GM19455 (cell line): ENCODE data around the gene TRIOBP.

Source experiments
- ATAC-seq: cut with Tn5 transposase; IDR thresholded peaks from one replicate; pipeline ENCODE4 v1.9.1; 2021; ENCODE audit not compliant: unreplicated experiment

Gene TRIOBP

GRCh38 chr22:37804352-37804880 lies 107.6 kb downstream of the TRIOBP start:
- no peak for ATAC-seq

DNA sequence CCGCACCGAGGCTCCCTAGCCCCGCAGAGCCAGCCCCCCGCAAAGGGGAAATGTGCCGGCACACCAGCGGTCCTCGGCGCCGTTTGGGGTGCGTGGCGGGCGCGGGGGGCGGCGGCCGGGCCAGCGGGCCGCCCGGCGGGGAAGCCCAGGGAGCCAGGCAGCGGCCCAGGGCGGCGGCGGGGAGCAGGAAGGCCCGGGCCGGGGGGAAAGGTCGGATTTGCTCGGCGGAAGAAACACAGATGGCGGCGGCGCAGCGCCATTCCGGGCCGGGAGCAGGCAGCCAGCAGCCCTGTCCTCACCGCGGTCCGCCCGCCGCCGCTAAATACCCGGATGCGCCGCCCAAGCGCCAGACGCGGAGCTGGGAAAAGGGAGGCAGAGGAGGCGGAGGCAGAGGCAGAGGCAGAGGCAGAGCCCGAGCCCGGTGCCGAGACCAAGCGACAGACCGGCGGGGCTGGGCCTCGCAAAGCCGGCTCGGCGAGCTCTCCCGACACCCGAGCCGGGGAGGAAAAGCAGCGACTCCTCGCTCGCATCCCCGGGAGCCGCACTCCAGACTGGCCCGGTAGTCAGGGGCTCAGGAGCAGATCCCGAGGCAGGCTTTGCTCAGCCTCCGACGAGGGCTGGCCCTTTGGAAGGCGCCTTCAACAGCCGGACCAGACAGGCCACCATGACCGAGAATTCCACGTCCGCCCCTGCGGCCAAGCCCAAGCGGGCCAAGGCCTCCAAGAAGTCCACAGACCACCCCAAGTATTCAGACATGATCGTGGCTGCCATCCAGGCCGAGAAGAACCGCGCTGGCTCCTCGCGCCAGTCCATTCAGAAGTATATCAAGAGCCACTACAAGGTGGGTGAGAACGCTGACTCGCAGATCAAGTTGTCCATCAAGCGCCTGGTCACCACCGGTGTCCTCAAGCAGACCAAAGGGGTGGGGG lies 108.3 kb downstream of the TRIOBP start:
- ATAC-seq = no peak

DNA sequence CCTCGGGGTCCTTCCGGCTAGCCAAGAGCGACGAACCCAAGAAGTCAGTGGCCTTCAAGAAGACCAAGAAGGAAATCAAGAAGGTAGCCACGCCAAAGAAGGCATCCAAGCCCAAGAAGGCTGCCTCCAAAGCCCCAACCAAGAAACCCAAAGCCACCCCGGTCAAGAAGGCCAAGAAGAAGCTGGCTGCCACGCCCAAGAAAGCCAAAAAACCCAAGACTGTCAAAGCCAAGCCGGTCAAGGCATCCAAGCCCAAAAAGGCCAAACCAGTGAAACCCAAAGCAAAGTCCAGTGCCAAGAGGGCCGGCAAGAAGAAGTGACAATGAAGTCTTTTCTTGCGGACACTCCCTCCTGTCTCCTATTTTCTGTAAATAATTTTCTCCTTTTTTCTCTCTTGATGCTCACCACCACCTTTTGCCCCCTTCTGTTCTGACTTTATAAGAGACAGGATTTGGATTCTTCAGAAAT lies 109.0 kb downstream of the TRIOBP start:
- no peak for ATAC-seq

DNA sequence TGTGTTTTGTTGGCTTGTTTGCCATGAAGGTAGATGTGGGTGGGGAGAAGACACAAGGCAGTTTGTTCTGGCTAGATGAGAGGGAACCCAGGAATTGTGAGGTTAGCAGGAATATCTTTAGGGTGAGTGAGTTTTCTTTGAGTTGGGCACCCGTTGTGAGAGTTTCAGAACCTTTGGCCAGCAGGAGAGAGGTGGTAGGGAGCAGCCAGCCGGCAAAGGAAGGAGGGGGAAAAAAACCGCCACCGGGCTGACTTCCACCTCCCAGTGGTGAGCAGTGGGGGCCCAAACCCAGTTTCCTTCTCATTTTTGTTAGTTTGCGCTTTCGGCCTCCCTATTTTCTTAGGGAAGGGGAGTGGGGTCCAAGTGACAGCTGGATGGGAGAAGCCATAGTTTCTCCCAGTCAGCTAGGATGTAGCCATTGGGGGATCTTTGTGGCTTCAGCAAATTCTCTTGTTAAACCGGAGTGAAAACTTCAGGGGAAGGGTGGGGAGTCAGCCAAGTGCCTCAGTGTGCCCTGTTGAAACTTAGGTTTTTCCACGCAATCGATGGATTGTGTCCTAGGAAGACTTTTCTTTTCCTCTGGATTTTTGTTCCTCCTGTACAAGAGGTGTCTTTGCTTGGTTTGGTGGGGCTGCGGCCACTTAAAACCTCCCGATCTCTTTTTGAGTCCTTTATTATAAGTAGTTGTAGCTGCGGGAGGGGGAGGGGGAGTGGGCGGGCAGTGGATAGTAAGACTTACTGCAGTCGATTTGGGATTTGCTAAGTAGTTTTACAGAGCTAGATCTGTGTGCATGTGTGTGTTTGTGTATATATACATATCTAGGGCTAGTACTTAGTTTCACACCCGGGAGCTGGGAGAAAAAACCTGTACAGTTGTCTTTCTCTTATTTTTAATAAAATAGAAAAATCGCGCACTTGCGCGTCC lies 109.8 kb downstream of the TRIOBP start:
- no peak for ATAC-seq

- peak; percentile 61 for ATAC-seq
These were observed 110.8 kb downstream of the TRIOBP start, which contains the start of gene GCAT for GRCh38 chr22:37807410-37808293. Gene GCAT (plus strand): TSS chr22:37807934. CDS start chr22:37807968, 34 bp downstream.

- ATAC-seq = no peak
These were observed 111.4 kb downstream of the TRIOBP start for GRCh38 chr22:37808294-37808657.

DNA sequence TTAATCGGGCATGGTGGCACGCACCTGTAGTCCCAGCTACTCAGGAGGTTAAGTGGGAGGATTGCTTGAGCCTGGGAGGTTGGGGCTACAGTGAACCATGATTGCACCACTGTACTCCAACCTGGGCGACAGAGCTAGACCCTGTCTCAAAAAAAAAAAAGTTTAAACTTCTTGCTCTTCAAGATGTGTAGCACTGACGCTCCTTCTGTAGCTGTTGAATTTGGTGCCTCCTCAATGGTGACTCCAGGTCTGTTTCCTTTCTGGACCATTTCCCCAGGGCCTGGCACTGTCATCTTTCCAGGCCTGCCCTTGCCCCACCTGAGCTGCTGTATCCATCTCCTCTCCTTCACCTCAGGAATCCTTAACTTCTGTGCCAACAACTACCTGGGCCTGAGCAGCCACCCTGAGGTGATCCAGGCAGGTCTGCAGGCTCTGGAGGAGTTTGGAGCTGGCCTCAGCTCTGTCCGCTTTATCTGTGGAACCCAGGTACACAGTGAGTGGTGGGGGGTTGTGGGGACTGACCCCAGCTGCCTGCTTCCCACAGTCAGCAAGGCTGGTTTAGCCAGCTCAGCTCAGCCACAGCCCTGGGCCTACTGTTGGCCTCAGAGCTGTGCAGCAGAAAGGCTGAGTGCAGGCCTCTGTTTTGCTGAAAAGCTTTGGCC lies 113.0 kb downstream of the TRIOBP start:
- ATAC-seq = no peak

DNA sequence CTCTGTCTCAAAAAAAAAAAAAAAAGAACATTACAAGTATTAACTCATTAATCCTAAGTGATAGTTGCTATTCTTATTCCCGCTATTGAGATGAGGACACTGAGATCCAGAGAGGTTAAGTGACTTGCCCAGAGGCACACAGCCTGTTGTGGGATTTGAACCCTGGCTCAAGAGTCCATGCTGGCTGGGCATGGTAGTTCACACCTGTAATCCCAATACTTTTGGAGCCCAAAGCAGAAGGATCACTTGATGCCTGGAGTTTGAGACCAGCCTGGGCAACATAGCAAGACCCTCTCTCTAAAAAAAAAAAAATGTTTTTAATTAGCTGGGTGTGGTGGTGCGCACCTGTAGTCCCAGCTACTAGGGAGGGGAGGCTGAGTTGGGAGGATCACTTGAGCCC lies 115.0 kb downstream of the TRIOBP start:
- no peak for ATAC-seq

- ATAC-seq = no peak
These were observed 116.2 kb downstream of the TRIOBP start for GRCh38 chr22:37812869-37813678.

- ATAC-seq = no peak
These were observed 118.7 kb downstream of the TRIOBP start for GRCh38 chr22:37815593-37815992.

GRCh38 chr22:37816543-37817180 lies 119.8 kb downstream of the TRIOBP start:
- ATAC-seq = no peak

DNA sequence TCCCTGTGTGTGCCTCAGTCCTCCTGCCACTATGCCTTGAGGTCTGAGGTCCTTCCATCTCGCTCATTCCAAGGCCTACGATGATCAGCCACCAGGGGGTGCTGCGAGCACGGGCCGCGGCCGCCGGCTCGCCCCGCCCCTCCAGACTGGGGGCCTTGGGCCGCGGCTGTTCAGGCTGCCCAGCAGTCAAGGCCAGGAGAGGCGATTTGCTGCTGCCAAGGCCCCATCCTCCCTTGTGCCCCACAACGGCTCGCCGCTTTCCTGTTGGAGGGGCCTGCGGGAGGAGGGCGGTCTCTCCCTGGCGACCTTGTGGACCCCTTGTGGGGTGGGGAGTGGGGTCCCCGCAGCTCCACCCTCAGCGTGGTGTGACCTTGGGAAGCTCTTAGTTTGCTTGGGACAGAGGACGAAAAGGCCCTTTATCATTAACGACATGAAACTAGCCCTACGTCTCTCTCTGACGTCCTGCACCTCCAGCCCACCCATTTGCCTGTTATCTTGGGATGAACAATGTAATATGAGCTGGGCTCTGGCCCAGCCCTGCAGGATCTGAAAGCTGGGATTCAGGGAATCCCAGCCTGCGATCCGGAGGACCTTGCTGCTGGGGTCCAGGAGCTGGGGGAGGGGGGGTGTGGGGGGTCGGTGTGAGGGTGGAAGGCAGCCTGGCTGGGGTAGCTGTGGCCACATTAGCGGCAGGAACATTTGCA lies 121.0 kb downstream of the TRIOBP start:
- no peak for ATAC-seq

DNA sequence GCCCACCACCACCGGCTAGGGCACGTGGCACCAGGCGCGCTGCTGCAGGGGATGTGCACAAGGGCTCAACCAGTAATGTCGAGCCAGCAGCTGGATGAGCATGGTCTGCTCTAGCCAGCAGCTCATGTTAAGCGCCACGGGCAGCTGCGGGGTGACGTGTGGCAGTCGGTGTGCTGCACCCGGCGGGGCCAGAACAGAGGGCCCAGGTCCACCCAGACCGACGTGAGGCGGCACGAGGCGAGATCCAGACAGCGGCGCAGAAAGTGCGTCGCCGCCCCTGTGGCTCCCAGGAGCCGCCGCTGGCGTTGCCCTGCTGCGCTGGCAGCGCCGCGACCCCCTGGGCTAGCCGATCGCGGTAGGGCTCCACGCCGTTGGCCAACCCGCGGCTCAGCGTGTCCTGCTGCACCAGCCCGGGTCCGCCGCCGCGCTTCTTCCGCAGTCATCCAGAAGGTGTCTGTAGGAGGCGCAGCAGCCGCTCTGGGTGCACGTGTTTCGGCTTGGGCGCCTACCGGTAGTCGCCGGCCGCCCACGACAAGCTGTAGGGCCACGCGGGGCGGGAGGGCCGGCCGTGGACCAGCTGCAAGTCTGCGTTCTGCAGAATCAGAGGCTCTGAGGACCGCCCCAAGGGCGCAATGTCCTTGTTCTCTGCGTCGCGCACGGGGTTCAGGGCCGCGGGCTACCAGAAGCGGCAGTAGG lies 121.7 kb downstream of the TRIOBP start:
- ATAC-seq = no peak

DNA sequence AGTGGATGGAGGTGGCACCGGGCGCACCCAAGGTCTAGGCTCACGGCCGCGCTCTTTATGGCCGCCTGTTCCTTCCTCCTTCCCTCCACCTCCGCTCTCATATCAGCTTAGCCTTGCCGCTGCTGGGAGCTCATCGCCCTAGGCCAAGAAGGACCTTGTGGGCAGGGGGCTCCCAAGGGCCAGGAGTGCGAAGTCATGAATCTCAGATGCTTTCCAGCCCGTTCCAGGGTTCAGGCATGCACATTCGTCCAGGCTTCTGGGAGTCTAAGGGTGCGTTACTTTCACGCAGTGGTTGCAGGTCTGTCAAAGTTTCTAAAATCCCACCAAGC lies 122.2 kb downstream of the TRIOBP start:
- no peak for ATAC-seq

DNA sequence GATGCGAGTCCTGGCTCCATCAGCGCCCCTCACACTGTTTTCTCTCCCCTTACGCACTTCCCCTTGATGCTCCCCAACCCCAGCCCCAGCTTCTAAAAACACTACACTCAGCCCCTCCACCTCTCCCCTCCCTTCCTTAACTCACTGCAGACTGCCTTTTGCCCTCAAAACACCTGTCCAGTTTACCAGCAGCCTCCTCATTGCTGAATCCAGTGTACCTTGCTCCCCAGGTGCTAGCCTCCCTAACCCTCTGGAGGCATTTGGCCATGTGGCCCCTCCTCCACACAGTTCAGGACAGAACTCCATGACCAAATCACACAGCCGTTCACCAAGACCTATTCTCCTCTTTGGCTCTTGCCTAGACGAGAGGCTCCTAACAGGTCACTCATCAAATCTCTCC lies 123.5 kb downstream of the TRIOBP start:
- ATAC-seq = no peak

DNA sequence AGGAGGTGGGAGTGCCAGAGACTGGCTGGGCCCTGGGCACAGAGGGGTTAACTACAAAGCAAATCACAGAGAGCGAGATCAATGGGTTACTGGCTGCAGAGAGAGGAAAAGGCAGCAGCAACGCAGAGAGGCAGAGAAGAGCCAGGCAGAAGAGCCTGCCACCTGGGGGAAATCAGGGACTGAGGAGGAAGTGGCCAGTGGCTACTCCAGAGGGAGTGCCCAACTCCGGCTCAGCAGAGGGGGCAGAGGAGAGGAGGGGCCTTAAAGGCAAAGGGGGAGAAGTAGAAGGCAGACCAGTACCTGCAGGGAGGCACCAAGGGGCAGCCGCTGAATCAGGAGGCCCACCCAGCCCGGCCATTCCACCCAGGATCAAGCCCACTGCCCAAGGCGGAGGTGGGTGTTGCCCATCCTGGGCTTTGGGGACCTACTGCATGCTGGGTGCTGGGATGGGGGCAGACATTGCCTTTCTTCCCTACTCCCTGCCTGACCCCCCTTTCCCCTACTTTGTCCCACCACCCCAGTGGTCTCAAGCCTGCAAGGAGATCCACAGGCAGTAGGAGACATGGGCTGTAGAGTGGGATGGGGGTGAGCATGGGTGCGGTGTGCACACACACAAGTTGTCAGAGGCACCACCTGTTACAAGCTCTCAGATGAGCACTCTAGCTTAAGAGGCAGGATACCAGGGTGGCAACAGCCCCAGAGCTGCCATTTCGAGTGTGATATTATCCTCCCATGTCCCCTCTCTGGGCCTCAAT lies 125.4 kb downstream of the TRIOBP start:
- no peak for ATAC-seq
